Rectal smooth muscle tissue (tissue), 1 donor: ENCODE measurements around the gene C18orf63.

Experiments
- H3K27ac ChIP-seq: one replicate; pipeline ENCODE4 v1.7.0; 2013; ENCODE audit warnings: low read depth, low read length, inconsistent platforms
- H3K27me3 ChIP-seq: one replicate; pipeline ENCODE4 v1.7.0; 2013; ENCODE audit warnings: low read length; ENCODE audit not compliant: control insufficient read depth, insufficient read depth
- H3K36me3 ChIP-seq: one replicate; pipeline ENCODE4 v1.7.0; 2013; ENCODE audit warnings: low read length; ENCODE audit not compliant: control insufficient read depth, insufficient read depth
- H3K4me1 ChIP-seq: one replicate; pipeline ENCODE4 v1.7.0; 2013; ENCODE audit warnings: low read length; ENCODE audit not compliant: control insufficient read depth, insufficient read depth
- H3K4me3 ChIP-seq: one replicate; pipeline ENCODE4 v1.7.0; 2013; ENCODE audit warnings: low read length
- H3K9ac ChIP-seq: one replicate; pipeline ENCODE4 v1.7.0; 2013; ENCODE audit warnings: low read length

Gene C18orf63

DNA sequence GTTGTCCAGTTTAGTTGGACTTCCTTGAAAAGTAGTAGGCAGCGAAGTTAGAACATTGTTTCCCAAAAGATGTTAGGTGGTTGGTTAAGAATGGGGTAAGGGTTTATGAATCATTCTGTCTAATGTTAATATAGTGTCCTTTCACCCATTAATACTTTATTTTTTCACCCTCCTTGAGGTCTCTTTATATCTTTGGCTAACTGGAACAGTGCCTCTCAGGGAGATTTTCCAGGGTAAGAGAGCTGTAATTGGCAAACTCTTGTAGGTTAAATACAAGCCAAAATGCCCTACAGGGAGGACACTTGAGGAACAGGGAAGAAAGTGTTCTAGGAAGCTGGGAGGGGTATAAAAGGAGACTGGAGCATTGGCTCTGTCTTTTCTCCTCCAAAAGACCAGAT, 22.3 kb downstream of the C18orf63 start:
- no peak overlapping the region for H3K4me3 ChIP-seq
- no peak overlapping the region for H3K9ac ChIP-seq
- peak overlapping the region; percentile 42 for H3K27ac ChIP-seq
- H3K27me3 ChIP-seq: no peaks in the 10 kb centered on the region
- peaks cover 3% of the 10 kb centered on the region for H3K4me1 ChIP-seq
- no peaks in the 10 kb centered on the region for H3K36me3 ChIP-seq

DNA sequence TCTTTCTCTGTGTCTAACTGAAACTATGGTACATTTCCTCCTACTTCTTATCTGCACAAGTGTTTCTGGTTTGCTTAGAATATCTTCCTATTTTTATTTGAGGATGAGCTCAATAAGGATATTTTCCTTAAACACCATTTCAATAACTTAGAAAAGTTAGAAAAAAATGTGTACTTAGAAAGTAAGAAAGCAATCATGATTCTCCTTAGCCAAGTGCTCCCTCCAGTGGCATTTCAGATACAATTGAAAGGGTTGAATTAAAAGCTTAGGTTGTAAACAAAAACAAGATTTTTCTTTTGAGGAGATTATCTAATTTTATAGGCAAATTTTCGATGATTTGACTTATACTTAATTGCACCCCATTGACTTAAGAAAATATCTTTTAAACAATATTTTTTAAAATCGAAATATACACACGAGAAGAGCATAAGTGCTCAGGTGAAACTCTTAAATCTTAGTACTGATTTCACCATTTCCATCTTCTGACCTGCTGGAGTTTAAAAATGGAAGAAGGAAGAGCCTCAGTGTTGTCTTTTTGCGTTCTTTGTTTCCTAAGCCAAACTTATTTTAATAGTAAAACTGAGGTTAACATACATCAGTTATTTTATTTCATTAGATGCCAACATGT, 26.9 kb downstream of the C18orf63 start:
- H3K4me1 ChIP-seq: peaks cover under 1% of the 10 kb centered on the region
- H3K27me3 ChIP-seq: no peaks in the 10 kb centered on the region
- H3K9ac ChIP-seq: no peak overlapping the region
- no peak overlapping the region for H3K4me3 ChIP-seq
- no peak overlapping the region for H3K27ac ChIP-seq
- H3K36me3 ChIP-seq: no peaks in the 10 kb centered on the region

DNA sequence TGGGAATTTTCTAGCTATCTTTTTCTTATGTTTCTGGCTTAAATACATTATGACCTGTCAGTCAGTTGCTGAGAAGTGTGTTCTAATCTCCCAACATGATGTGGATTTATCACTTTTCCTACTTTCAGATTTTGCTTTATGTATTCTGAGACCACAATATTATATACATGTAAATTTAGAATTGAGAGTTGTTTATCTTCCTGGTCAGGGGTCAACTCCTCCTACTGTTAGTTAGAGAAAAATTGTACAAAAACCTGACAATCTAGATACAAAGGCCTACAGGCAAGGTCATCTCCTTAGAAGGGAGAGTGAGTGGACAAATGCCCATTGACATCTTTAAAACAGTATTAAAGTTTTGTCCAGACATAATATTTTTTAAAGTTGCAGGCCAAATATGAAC, 30.6 kb downstream of the C18orf63 start:
- no peaks in the 10 kb centered on the region for H3K36me3 ChIP-seq
- no peaks in the 10 kb centered on the region for H3K27me3 ChIP-seq
- no peak overlapping the region for H3K27ac ChIP-seq
- H3K4me3 ChIP-seq: no peak overlapping the region
- no peaks in the 10 kb centered on the region for H3K4me1 ChIP-seq
- H3K9ac ChIP-seq: no peak overlapping the region

DNA sequence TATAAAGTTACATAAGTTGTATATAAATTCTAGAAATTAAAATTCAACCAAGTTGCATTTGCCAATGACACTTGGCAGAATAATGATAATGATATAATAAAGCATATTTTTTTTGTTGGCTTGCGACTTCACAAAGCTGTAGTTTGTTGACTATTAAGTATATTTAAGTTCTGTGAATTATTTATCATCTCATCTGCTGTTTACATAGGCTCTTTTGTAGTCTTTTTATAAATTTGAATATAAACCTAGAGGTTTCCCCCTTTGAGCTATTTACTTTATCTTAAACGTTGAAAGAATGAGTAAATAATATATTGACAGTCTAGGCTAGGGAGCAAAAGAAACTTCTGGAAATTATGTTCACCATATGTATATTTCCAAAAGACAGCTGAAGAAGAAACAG, 32.9 kb downstream of the C18orf63 start:
- Histone ChIP-seq H3K4me3 (no peak overlapping the region), H3K4me1 (no peaks in the 10 kb centered on the region), H3K27me3 (no peaks in the 10 kb centered on the region), H3K27ac (no peak overlapping the region), H3K9ac (no peak overlapping the region), H3K36me3 (no peaks in the 10 kb centered on the region)

DNA sequence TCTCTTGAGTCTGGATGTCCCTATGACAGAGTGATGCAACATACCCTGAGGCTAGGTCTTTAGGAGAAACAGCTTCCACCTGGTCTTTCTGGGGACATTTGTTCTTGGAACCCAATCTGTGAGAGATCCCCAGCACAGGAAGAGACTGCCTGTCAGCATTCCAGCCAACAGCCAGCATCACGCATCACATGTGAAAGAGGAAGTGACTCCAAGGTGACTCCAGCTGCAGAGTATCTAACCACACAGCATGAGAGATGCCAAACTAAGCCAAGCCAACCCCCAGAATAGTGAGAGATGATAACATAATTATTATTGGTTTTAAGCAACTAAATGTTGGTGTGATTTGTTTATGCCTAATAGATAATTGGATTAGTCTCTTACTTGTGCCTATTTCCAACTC, 35.7 kb downstream of the C18orf63 start:
- Histone ChIP-seq H3K4me3 (no peak overlapping the region), H3K9ac (no peak overlapping the region), H3K27me3 (no peaks in the 10 kb centered on the region), H3K27ac (no peak overlapping the region), H3K4me1 (no peaks in the 10 kb centered on the region), H3K36me3 (no peaks in the 10 kb centered on the region)

DNA sequence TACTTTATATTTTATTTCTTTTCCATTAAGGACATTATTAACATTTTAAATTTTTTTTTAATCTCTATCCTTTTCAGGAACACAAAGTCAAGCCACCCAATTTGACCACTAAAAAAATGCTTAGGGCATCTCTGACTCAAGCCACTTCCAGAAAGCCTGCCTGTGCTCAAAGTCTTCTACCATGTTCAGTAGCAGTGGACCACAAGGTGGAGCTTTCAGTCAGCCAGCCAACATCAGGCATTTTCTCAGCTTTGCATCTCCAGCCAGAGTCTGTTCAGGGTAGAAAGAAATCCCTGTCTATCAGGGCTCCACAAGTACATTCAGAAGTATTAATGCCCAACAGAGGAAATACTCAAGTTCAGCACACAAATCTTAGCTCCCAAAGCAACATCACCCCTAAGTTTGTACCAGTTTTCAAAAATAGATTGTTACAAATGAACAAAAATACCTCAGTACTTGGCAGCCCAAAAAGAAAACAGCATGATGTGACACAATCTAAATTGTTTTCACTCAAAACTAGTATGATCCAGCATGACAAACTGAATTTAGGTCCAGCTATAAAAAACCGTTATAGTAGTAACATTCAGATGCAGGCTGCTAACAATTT, 37.6 kb downstream of the C18orf63 start:
- H3K4me3 ChIP-seq: no peak overlapping the region
- no peaks in the 10 kb centered on the region for H3K4me1 ChIP-seq
- H3K27ac ChIP-seq: no peak overlapping the region
- no peaks in the 10 kb centered on the region for H3K27me3 ChIP-seq
- H3K36me3 ChIP-seq: no peaks in the 10 kb centered on the region
- no peak overlapping the region for H3K9ac ChIP-seq

DNA sequence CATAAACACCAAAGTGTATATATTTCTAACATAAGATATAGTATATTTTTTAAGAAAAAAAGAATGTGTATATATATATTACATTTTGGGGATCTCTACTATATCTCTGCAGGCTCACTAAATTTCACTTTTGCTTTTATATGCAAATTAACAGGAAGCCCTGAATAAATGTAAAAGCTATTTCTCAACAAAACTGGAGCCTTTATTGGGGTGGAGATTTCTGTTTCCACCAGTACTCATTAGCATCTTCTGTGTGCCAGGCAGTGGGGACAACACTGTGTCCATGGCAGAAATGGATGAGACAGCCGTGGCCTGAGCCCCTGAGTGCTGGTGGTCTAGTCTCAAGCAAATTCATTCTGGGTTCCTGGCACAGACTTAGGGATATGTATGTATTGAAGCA, 41.3 kb downstream of the C18orf63 start:
- Histone ChIP-seq H3K4me1 (no peaks in the 10 kb centered on the region), H3K9ac (no peak overlapping the region), H3K27ac (no peak overlapping the region)

DNA sequence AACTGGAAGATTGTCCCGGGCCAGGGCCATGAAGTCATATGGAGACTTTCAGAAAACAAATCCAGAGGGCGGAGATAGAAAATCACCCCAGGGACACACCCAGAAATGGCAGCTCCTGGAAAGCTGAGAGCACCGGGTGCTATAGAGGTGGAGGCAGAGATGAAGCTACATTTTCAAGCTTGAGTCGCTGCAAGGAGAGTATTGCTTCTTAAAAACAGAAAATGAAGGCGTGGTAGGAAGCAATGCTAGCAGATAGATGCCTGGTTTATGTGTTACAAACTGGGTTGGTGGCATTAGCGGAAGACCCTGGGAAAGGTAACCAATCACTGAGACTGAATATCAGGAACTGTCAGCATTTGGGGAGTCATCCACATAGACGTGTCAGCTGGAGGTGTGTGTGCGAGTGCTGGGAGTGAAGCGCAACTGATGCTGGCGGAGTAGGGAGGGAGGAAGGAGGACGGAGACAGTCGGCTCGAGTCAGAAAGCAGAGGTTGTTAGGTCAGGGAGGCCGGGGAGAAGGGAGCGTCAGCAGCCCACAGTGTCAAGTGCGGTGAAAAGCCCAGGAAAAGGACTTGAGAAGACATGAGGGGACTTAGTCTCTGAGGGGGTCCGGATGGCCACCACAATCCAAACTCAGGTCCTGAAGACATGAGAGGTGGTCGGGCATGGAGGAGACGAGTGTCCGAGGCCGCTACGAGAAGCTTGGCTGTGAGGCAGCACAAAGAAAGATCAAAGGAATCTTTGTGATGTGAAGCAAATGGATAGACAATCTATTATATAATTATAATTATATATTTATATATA, 45.4 kb downstream of the C18orf63 start:
- H3K4me1 ChIP-seq: no peaks in the 10 kb centered on the region
- no peak overlapping the region for H3K27ac ChIP-seq
- no peak overlapping the region for H3K9ac ChIP-seq
- H3K4me3 ChIP-seq: no peak overlapping the region
- H3K36me3 ChIP-seq: no peaks in the 10 kb centered on the region
- no peaks in the 10 kb centered on the region for H3K27me3 ChIP-seq

More for the DNA sequence above, 41.3 kb downstream of the C18orf63 start:
- H3K27me3 ChIP-seq: no peaks in the 10 kb centered on the region
- no peak overlapping the region for H3K4me3 ChIP-seq
- no peaks in the 10 kb centered on the region for H3K36me3 ChIP-seq

DNA sequence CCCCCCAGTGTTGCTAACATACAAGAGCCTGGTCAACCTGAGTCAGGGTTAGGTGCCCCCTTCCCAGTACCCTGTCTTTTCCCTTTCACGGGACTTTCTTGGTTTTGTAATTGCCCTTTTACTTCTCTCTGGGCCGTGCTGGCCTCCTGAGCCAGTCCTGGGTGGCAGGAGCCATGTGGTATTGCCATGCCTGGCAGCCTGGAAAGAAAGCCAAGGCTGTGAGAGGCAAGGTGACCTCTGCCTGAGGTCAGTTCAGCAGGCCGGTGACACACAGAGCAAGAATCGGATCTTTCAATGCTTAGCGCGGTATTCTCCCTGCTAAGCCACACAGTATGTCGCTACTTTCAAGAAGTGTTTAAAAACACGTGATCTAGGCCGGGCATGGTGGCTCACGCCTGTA, 52.3 kb downstream of the C18orf63 start:
- Histone ChIP-seq H3K4me1 (no peaks in the 10 kb centered on the region), H3K36me3 (no peaks in the 10 kb centered on the region), H3K27me3 (no peaks in the 10 kb centered on the region)

DNA sequence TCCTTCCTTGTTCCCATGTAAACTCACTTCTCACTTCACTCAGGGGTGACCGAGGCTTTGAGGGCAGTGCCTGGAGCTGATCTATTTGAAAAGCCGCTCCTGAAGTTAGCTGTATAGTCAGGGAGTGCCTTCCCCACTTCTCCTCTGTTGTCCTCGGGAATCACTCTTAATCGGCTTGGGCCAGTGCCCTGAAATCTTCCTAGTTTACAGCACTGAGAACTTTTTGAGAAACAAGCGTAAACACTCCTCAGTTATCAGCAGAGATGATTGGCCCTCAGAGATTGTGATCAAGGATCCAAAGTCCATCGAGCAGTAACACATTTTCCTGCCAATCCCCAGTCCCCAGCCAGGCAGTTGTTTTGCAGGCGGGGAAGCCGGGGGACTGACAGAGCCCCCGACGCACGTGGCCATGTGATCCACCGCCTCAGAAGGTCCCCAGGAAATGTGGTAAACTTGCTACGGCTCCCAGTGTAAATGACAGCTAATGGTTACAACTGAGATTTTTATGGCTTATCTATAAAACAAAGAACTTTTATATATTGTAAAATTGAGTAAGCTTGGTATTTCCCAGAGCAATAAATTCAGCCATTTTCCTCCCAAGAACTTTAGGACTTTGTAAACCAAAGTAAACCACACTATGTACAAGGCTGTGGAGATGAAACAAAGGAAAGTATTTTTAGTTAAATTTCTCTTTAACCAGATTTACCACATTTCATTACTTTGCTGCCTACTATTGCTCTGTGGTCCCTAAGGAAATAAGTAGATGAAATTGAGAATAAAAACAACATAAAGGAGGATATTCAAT, 53.5 kb downstream of the C18orf63 start:
- Histone ChIP-seq H3K27ac (no peak overlapping the region), H3K4me3 (no peak overlapping the region)

More for the DNA sequence above, 52.3 kb downstream of the C18orf63 start:
- Histone ChIP-seq H3K4me3 (no peak overlapping the region), H3K9ac (no peak overlapping the region), H3K27ac (no peak overlapping the region)

DNA sequence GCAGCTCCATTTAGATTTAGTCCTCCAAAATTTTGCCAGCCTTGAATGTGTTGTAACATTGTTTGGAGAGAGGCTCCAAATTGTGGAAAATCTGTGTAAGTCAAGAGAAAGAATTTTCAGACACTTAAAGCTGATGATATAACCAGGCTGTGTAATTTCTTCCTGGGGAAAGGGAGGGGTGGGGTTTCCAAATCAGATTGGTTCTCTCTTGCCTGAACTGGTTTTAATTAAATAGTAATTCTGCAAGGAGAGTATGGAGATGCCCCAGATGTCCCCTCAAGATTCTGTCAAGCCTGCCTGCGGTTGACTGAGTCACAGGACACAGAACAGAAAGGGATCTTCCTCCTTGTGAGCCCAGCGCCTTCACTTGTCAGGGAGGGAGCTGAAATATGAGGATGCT, 54.5 kb downstream of the C18orf63 start:
- H3K9ac ChIP-seq: no peak overlapping the region
- H3K36me3 ChIP-seq: no peaks in the 10 kb centered on the region
- no peaks in the 10 kb centered on the region for H3K4me1 ChIP-seq
- no peak overlapping the region for H3K4me3 ChIP-seq
- no peak overlapping the region for H3K27ac ChIP-seq
- no peaks in the 10 kb centered on the region for H3K27me3 ChIP-seq

More for the DNA sequence above, 53.5 kb downstream of the C18orf63 start:
- H3K27me3 ChIP-seq: no peaks in the 10 kb centered on the region
- no peaks in the 10 kb centered on the region for H3K36me3 ChIP-seq
- H3K9ac ChIP-seq: no peak overlapping the region
- no peaks in the 10 kb centered on the region for H3K4me1 ChIP-seq

DNA sequence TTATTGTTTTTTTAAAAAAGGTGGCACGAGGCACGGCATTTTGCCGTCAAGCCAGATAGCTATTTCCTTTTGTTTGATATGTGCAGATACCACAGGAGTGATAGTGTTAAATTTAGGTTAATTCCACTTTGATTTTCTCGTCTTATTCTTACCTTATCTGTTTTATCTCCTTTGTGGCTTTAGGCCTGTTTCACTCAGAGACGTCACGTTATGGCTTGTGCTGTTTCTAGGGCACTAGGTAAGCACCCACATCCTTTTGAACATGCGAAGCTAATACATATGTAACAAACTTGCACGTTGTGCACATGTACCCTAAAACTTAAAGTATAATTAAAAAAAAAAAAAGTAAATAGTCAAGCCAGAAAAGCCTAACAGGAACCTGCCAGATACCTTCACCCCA, 57.8 kb downstream of the C18orf63 start:
- Histone ChIP-seq H3K27me3 (no peaks in the 10 kb centered on the region), H3K9ac (no peak overlapping the region), H3K27ac (no peak overlapping the region), H3K4me1 (no peaks in the 10 kb centered on the region), H3K36me3 (no peaks in the 10 kb centered on the region), H3K4me3 (no peak overlapping the region)
